ENCODE data around the gene ATXN2L.
"Not testable (repeated sequence)": the region's sequence is repeated elsewhere in the genome, so short reads cannot be mapped to it uniquely, and the experiment has no call there.

The ATXN2L gene

GRCh38 chr16:28837672-28838557, 15.1 kb downstream of the ATXN2L start:
- no peak for DNase-seq

DNA sequence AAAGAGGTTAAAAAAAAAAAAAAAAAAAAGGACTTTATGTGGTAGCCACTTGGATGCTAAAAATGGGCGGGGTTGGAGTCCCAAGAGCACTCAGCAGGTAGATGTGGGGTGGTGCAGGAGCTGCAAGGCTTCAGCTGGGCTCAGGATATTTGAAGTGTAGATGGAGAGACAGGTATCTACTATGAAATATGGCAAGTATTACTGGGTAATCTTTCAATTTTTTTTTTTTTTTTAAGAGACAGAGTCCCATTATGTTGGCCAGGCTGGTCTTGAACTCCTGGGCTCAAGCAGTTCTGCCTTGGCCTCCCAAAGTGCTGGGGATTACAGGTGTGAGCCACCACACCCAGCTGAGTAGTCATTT, 15.7 kb downstream of the ATXN2L start:
- no peak for DNase-seq

DNA sequence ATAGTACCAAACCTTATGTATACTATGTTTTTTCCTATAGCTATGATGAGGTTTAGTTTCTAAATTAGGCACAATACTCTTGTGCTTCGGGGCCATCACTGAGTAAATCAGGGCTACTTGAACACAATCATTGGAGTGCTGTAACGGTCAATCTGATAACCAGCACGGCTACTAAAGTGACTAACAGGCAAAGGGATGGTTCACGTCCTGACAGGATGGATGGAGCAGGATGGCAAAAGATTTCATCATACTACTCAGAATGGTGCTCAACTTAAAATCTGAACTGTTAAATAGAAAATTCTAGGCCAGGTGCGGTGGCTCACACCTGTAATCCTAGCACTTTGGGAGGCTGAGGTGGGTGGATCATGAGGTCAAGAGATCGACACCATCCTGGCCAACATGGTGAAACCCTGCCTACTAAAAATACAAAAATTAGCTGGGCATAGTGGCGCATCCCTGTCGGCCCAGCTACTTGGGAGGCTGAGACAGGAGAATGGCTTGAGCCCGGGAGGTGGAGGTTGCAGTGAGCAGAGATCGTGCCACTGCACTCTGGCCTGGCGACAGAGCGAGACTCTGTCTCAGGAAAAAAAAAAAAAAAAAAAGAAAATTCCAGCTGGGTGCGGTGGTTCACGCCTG, 16.3 kb downstream of the ATXN2L start:
- DNase-seq = no peak

DNA sequence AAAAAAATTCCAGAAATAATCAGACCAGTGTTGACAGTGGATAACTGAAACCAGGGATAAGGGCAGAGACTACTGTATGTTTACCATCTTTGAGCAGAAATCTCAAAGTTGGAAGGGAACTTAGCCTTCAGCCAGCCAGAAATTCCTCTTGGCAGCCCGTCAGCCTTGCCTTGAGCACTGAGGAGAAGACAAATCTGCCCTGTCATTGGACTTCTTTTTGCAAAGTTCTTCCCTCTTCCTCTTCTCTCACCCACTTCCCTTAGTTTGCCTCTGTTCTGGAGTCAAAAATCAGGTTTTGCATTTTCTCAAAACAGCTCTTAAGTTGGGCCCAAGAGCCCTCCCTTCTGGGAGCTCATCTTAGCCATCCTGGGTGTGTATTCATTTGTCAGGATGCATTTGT, 17.1 kb downstream of the ATXN2L start:
- DNase-seq = no peak

- DNase-seq = no peak
Observed at GRCh38 chr16:28842696-28843095, 19.9 kb downstream of the ATXN2L start.

DNA sequence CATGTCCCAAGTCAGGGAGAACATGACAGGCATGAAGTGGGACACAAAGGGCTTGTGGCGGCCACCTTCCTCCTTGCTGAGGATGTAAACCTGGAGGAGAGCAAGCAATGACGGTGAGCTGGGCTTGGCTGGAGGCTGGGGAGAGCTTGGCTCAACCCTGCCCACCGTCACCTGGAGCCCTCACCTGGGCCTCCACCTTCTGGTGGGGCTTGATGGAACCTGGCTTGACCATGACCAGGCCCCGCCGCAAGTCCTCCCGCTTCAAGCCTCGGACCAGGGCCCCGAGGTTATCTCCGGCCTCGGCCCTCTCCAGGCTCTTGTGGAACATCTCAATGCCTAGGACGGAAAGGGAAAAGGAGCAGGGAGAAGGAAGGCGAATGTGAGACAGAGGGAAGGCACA, 21.0 kb downstream of the ATXN2L start:
- DNase-seq = no peak

DNA sequence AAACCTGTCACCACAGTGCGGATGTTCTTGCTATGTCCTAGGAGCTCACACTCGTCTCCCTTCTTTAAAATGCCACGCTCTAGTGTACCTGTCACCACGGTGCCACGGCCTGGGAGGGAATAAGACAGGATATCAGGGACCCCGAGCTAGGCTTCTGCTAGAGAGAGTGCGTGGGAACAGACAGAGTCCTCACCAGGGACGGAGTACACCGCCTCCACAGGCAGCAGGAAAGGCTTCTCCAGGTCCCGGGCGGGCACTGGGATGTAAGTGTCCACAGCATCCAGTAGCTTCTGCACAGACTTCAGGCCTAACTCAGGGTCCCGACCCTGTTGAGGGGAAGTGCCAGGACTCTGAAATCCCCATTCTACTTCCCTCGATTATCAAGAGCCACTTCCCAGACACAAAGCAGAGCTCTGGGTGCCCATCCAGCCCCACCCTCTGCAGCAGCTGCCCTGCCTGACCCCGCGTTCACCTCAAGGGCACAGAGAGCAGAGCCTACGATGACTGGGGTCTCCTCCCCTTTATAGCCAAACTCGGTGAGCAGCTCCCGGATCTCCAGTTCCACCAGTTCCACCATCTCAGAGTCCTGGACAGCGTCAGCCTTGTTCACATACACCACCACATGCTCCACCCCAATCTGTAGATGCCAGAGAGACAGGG, 21.6 kb downstream of the ATXN2L start:
- DNase-seq = no peak

DNA sequence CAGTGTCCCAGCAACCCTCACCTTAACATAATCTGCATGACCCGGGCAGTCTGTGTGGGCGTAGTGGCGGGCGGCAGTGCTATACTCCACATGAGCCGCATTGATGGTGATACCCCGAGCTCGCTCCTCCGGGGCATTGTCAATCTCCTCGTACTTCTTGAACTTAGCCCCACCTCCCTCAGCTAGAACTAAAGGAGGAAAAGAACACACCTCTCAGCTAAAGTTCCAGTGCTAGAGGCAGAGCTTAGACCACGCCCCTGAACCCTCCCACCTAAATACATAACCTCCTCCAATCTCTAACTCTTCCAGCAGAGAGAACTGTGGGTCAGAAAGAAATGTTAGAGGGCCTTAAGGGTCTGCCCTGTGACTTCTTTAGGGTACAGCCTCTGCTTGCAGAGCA, 22.5 kb downstream of the ATXN2L start:
- DNase-seq = no peak

DNA sequence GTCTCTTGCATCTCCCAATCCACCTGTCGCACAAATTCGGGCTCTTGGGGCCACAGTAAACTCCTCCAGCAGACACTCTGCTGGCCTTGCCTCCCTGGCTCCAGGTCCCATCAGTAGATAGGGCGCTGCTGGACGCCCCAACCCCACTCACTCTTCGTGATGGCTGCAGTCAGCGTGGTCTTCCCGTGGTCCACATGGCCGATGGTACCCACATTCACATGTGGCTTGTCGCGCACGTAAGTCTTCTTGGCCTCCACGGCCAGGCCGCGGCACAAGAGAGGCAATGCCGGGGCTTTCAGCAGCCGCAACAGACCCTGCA, 22.9 kb downstream of the ATXN2L start:
- DNase-seq = no peak

- peak; percentile 84 for DNase-seq
Observed at GRCh38 chr16:28846080-28846932, 23.5 kb downstream of the ATXN2L start, which contains the start of gene TUFM. TSS of gene TUFM (minus strand) at chr16:28846348. CDS start at chr16:28846269, 79 bp downstream.

DNA sequence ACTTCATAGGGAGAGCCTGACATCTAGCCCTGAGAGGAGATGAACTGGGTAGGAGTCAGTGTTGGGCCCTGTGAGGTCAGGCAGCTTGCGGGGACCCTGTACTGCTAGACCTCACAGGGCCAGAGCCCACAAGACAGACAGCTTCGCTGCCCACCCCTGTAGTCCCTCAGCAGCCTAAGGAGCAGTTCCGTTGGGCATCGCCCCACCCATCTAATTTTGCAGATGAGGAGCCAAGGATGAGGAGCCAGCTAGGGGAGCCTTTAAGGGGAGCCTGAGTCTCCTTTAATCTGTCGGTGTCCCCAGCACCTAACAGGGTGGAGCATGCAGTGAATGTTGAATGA, 24.1 kb downstream of the ATXN2L start:
- no peak for DNase-seq

GRCh38 chr16:28858421-28858820, 35.6 kb downstream of the ATXN2L start:
- no peak for DNase-seq

DNA sequence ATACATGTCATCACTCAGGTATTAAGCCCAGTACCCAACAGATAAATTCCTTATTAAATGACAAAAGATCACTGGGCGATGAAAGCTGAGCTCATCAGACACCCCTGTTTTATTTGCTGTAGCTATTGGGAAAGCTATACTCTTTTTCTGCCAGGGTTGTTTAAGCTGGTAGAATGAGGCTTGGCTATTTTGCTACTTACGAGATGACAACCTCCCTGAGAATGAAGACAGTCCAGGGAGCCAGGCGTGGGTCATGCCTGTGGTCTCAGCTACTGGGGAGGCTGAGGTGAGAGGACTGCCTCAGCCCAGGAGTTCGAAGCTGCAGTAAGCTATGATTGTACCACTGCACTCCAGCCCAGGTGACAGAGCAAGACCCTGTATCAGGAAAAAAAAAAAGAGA, 36.5 kb downstream of the ATXN2L start:
- DNase-seq = no peak

DNA sequence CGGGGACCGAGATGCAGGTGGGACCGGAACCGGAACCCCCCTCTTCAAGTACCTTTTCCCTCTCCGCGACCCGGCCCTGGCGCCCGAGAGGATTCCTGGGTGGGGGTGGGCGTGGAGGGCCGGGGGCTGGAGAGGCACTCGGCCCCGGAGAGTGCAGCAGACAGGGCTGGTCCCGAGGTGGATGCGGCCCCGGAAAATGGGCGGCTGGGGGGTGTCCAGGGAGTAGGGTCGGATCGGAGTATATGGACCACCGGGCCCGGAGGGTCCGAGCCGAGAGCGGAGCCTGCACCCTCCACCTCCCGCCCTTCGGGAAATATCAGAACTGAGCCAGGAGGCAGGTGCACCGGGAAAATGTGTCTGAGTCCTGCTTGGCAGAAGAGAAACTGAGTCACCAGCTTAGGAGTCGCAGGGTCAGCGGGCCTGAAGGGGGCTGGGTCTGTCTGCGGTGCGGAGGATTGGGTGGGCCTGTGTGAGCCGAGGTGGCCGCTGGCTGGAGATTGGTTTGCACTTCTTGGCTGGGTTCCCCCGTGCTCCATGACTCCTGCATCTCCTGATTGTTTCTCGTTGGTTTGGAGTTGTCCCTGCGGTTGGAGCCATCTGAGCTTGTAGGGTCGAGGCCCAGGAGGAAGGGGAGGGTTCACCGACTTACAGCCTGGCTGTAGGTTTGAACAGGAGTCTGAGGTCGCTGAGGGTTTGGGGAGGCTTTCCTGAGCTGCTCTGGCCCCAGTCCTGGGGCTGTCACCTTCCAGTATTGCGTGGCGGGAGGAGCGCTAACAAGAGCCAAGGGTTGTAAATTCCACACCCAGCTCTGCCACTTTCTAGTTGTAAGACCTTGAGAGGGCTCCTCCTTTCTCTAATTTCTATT, 41.4 kb downstream of the ATXN2L start:
- DNase-seq = no peak

- no peak for DNase-seq
Observed at GRCh38 chr16:28865001-28865688, 42.3 kb downstream of the ATXN2L start.

GRCh38 chr16:28865722-28866453, 43.1 kb downstream of the ATXN2L start:
- DNase-seq = no peak

DNA sequence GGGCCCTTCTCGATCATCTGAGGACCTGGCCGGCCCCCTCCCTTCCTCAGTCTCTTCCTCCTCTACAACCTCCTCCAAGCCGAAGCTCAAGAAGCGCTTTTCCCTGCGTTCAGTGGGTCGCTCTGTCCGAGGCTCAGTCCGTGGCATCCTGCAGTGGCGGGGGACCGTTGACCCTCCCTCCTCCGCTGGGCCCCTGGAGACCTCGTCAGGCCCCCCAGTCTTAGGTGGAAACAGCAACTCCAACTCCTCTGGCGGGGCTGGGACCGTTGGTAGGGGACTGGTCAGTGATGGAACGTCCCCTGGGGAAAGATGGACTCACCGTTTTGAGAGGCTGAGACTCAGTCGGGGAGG, 43.6 kb downstream of the ATXN2L start:
- no peak for DNase-seq

DNA sequence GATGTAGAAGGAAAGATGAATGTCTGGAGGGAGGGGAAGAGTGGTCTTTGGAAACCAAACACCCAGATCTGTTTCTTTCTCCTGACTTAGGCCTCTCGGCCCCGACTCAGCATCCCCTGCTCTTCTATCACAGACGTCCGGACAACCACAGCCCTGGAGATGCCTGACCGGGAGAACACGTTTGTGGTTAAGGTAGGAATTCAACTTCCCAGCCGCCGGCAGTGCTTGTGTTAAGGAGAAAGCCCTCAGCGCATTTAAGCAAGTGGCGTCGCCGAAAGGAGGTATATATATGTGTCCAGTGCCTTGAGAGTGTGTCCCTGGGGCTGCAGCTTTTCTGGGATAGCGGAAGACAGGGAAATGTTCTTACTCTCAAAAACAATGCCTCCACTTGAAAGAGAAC, 44.4 kb downstream of the ATXN2L start:
- DNase-seq = no peak

DNA sequence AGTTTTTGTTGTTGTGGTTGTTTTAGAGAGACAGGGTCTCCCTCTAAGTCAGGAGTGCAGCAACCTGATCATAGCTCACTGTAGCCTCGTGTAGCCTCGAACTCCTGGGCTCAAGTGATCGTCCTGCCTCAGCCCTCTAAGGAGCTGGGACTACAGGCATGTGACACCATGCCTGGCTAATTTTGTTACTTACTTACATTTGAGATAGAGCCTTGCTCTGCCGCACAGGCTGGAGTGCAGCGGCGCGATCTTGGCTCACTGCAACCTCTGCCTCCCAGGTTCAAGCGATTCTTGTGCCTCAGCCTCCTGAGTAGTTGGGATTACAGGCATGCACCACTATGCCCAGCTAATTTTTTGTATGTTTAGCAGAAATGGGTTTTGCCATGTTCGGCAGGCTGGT, 44.8 kb downstream of the ATXN2L start:
- not testable (repeated sequence) for DNase-seq

- DNase-seq = no peak
Observed at GRCh38 chr16:28869201-28869600, 46.4 kb downstream of the ATXN2L start.

DNA sequence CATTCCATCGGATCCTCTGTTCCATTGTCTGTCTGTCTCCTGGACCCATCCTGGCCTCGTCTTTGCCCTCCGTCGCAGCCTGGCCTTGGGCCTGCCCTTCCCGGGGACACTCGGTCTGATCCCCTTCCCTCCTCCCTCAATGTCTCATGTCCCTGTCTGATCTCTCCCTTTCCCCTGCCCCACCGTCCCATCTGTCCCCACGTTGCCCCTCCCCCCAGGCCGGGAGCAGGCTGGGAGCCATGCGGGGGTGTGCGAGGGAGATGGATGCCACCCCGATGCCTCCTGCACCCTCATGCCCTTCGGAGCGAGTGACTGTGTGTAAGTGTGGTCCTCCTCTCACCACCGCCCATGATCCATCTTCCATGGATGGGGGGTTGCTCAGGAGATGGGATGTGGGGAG, 50.2 kb downstream of the ATXN2L start:
- DNase-seq = no peak
